Measurements from ENCODE around the gene TECPR2. TPM values are rescaled to one million over a fixed set of nuclear protein-coding genes. Genes with fewer than 3 reads are reported as not detected.

TECPR2 gene
- total and polyA plus RNA-seq, 2 experiments from 2014 or later, result 9.5 to 20.1 TPM

DNA sequence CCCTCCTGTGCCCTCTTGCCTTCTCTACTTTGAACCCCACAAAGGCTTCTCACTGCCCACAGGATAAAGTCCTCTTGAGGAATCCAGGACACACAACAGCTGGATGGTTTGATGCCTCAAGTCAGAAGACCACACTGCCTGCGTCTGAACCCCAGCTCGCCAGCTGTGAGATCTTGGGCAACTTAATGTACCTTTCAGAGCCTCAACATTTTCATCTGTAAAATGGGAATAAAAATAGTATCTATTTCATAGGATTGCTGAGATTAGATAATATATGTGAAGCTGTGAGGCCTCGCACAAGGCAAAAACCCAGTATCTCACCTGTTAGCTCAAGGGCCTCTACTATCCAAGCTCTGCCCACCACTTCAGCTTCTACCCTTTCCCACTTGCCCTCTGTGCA is 2.4 kb upstream of the TECPR2 start:
- no peaks in the 10 kb centered on the region for H4K20me1 ChIP-seq (ENCODE audit: insufficient read depth, poor library complexity, severe bottlenecking)
- peaks cover 16% of the 10 kb centered on the region for H3K4me1 ChIP-seq (ENCODE audit: insufficient read depth)
- H3K4me3 ChIP-seq, result no peak overlapping the region
- H2AFZ ChIP-seq, result no peak overlapping the region
- H3K27me3 ChIP-seq, result no peaks in the 10 kb centered on the region
- H3K27ac ChIP-seq, result no peak overlapping the region
- no peaks in the 10 kb centered on the region for H3K9me3 ChIP-seq (ENCODE audit: low read depth)
- whole genome bisulfite sequencing (ENCODE audit: low lambda C conversion rate, missing lambda C conversion rate), result 98% methylated on average over 3 of the region's 3 CpGs
- no peaks in the 10 kb centered on the region for H3K36me3 ChIP-seq (replicated peaks; ENCODE audit: insufficient read depth, low read depth)
- H3K4me2 ChIP-seq, result no peak overlapping the region
- H3K9me2 ChIP-seq (replicated peaks; ENCODE audit: insufficient read depth), result no peaks in the 10 kb centered on the region
- no peak for DNase-seq (ENCODE audit: low spot score)
- TF ChIP-seq, protein P1, sequence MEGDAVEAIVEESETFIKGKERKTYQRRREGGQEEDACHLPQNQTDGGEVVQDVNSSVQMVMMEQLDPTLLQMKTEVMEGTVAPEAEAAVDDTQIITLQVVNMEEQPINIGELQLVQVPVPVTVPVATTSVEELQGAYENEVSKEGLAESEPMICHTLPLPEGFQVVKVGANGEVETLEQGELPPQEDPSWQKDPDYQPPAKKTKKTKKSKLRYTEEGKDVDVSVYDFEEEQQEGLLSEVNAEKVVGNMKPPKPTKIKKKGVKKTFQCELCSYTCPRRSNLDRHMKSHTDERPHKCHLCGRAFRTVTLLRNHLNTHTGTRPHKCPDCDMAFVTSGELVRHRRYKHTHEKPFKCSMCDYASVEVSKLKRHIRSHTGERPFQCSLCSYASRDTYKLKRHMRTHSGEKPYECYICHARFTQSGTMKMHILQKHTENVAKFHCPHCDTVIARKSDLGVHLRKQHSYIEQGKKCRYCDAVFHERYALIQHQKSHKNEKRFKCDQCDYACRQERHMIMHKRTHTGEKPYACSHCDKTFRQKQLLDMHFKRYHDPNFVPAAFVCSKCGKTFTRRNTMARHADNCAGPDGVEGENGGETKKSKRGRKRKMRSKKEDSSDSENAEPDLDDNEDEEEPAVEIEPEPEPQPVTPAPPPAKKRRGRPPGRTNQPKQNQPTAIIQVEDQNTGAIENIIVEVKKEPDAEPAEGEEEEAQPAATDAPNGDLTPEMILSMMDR (IDR thresholded peaks at IDR 0.05; ENCODE audit: poor library complexity), result no peak
- no peak for TF ChIP-seq EZH2 (IDR thresholded peaks at IDR 0.05; ENCODE audit: borderline replicate concordance)
- TF ChIP-seq EZH2phosphoT487 (IDR thresholded peaks at IDR 0.05; ENCODE audit: low read depth, severe bottlenecking, unreplicated experiment), result no peak
- H3K79me2 ChIP-seq, result peaks cover 32% of the 10 kb centered on the region

DNA sequence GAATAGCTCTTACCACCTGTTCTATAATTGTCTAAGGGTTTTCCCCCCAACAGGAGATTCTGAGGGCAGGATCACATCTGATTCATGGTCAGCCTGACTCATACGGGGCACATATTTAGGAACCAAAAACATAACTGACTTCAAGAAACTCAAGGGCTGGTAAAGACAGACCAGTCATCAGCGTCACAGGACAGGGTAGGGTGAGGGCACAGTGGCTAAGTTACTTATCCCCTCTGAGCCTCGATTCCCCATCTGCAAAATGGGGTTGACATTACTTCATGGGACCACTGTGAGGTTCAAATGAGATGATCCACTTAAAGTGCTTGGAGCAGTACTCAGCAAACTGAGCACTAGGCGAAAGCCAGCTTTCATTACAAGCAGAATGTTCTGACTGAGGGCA is 657 bp upstream of the TECPR2 start:
- WGBS (ENCODE audit: low lambda C conversion rate, missing lambda C conversion rate), result 59% methylated on average over 4 of the region's 4 CpGs

DNA sequence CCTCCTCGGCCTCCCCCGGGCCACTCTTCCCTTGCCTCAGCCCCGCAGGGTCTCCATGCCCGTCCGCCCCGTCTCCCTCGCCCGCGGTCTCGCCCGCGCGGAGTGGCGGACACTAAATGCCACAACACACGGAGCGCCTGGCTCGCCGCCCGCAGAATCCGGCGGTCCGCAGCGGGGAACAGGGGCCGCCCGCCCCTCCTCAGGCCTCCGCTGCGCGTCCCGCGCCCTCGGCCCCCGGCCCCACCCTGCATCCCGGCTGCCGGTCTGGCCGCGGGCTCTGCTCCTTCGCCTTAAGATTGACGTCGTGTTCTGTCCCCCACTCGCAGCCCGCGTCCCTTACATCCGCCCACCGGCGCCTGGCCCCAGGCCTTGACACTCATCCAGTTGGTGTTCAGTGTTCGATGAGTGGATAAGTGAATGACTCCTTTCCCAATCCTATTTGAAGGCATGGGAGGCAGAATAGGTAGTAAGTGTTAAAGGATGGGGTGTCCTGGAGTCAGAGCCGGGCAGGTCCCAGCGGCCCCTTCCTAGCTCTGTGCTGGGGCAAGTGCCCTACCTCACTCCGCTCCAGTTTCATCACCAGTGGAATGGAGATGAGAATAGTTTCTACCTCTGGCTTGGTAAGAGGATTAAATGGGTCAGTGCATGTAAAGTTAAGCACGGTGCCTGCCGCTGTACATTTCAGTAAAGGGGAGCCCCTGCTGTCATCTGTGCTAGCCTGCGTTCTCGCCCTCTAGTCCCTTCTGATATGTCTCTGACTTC is 622 bp downstream of the TECPR2 start:
- TF ChIP-seq EZH2phosphoT487 (IDR thresholded peaks at IDR 0.05; ENCODE audit: low read depth, severe bottlenecking, unreplicated experiment) (no peak), EZH2 (IDR thresholded peaks at IDR 0.05; ENCODE audit: borderline replicate concordance) (no peak)
- TF ChIP-seq, protein P1 (IDR thresholded peaks at IDR 0.05; ENCODE audit: poor library complexity), result no peak
- H3K27ac ChIP-seq, result peak overlapping the region; percentile 89
- peaks cover 62% of the 10 kb centered on the region for H3K79me2 ChIP-seq

More for the DNA sequence above, 657 bp upstream of the TECPR2 start:
- Histone ChIP-seq H3K4me1 (ENCODE audit: insufficient read depth) (peaks cover 16% of the 10 kb centered on the region), H3K36me3 (replicated peaks; ENCODE audit: insufficient read depth, low read depth) (no peaks in the 10 kb centered on the region), H4K20me1 (ENCODE audit: insufficient read depth, poor library complexity, severe bottlenecking) (no peaks in the 10 kb centered on the region), H2AFZ (peak overlapping the region; percentile 82), H3K9me2 (replicated peaks; ENCODE audit: insufficient read depth) (no peaks in the 10 kb centered on the region), H3K4me2 (peak overlapping the region; percentile 91), H3K79me2 (peaks cover 49% of the 10 kb centered on the region), H3K9me3 (ENCODE audit: low read depth) (no peaks in the 10 kb centered on the region), H3K27ac (peak overlapping the region; percentile 83), H3K27me3 (no peaks in the 10 kb centered on the region), H3K4me3 (peak overlapping the region; percentile 54)
- TF ChIP-seq, protein P1 (IDR thresholded peaks at IDR 0.05; ENCODE audit: poor library complexity), result no peak
- no peak for TF ChIP-seq EZH2 (IDR thresholded peaks at IDR 0.05; ENCODE audit: borderline replicate concordance)
- TF ChIP-seq EZH2phosphoT487 (IDR thresholded peaks at IDR 0.05; ENCODE audit: low read depth, severe bottlenecking, unreplicated experiment), result no peak
- DNase-seq (ENCODE audit: low spot score), result peak; percentile 12

More for the DNA sequence above, 622 bp downstream of the TECPR2 start:
- Histone ChIP-seq H3K9me2 (replicated peaks; ENCODE audit: insufficient read depth) (no peaks in the 10 kb centered on the region), H3K4me1 (ENCODE audit: insufficient read depth) (peaks cover 16% of the 10 kb centered on the region), H3K27me3 (no peaks in the 10 kb centered on the region), H3K4me3 (peak overlapping the region; percentile 84), H3K36me3 (replicated peaks; ENCODE audit: insufficient read depth, low read depth) (no peaks in the 10 kb centered on the region), H4K20me1 (ENCODE audit: insufficient read depth, poor library complexity, severe bottlenecking) (no peaks in the 10 kb centered on the region), H3K9me3 (ENCODE audit: low read depth) (no peaks in the 10 kb centered on the region), H3K4me2 (peak overlapping the region; percentile 85), H2AFZ (peak overlapping the region; percentile 90)
- WGBS (ENCODE audit: low lambda C conversion rate, missing lambda C conversion rate), result 4% methylated on average over 34 of the region's 53 CpGs
- DNase-seq (ENCODE audit: low spot score), result peak; percentile 63
